Measurements from ENCODE around the gene KCNN2. TPM values are rescaled to one million over a fixed set of nuclear protein-coding genes. Genes with fewer than 3 reads are reported as not detected.

Gene KCNN2
- total and polyA plus RNA-seq, 2 donors from 2014 or later: 1.5 to 1.7 TPM

GRCh38 chr5:114412510-114413171, 50.8 kb downstream of the KCNN2 start:
- Histone ChIP-seq H3K27ac (ENCODE audit: low read depth in 2 of 2, low read length in 2 of 2) (no peak overlapping the region), H3K9ac (ENCODE audit: low read length in 3 of 3) (no peak overlapping the region), H3K36me3 (ENCODE audit: control insufficient read depth in 2 of 3, insufficient read depth in 3 of 3, low read length in 3 of 3) (no peaks in the 10 kb centered on the region), H3K27me3 (ENCODE audit: control insufficient read depth, insufficient read depth, low read length) (no peaks in the 10 kb centered on the region), H3K4me1 (ENCODE audit: control insufficient read depth in 2 of 3, insufficient read depth in 2 of 3, low read depth in 1 of 3, low read length in 3 of 3) (no peaks in the 10 kb centered on the region), H3K4me3 (ENCODE audit: low read length in 3 of 3) (no peak overlapping the region), H3K9me3 (ENCODE audit: control insufficient read depth in 2 of 3, insufficient read depth in 1 of 3, low read length in 3 of 3) (no peaks in the 10 kb centered on the region)
- DNase-seq: no peak
- intact Hi-C loops (cut with DNase I): no loop called here
- FAIRE-seq: no peak
- no peak for TF ChIP-seq CTCF (IDR thresholded peaks at IDR 0.05; ENCODE audit: borderline replicate concordance, extremely low read depth, insufficient read depth)

GRCh38 chr5:114415760-114416159, 53.9 kb downstream of the KCNN2 start:
- Histone ChIP-seq H3K9ac (ENCODE audit: low read length in 3 of 3) (no peak overlapping the region), H3K27ac (ENCODE audit: low read depth in 2 of 2, low read length in 2 of 2) (no peak overlapping the region), H3K9me3 (ENCODE audit: control insufficient read depth in 2 of 3, insufficient read depth in 1 of 3, low read length in 3 of 3) (no peaks in the 10 kb centered on the region), H3K36me3 (ENCODE audit: control insufficient read depth in 2 of 3, insufficient read depth in 3 of 3, low read length in 3 of 3) (no peaks in the 10 kb centered on the region), H3K27me3 (ENCODE audit: control insufficient read depth, insufficient read depth, low read length) (no peaks in the 10 kb centered on the region), H3K4me3 (ENCODE audit: low read length in 3 of 3) (no peak overlapping the region), H3K4me1 (ENCODE audit: control insufficient read depth in 2 of 3, insufficient read depth in 2 of 3, low read depth in 1 of 3, low read length in 3 of 3) (no peaks in the 10 kb centered on the region)
- DNase-seq (no peak), FAIRE-seq (no peak)
- intact Hi-C loops (cut with DNase I): no loop called here
- TF ChIP-seq CTCF (IDR thresholded peaks at IDR 0.05; ENCODE audit: borderline replicate concordance, extremely low read depth, insufficient read depth): no peak

GRCh38 chr5:114416254-114416653, 54.4 kb downstream of the KCNN2 start:
- no peak overlapping the region for H3K4me3 ChIP-seq (ENCODE audit: low read length in 3 of 3)
- H3K4me1 ChIP-seq (ENCODE audit: control insufficient read depth in 2 of 3, insufficient read depth in 2 of 3, low read depth in 1 of 3, low read length in 3 of 3): no peaks in the 10 kb centered on the region
- DNase-seq (no peak), FAIRE-seq (no peak)
- no peaks in the 10 kb centered on the region for H3K9me3 ChIP-seq (ENCODE audit: control insufficient read depth in 2 of 3, insufficient read depth in 1 of 3, low read length in 3 of 3)
- H3K27ac ChIP-seq (ENCODE audit: low read depth in 2 of 2, low read length in 2 of 2): no peak overlapping the region
- H3K27me3 ChIP-seq (ENCODE audit: control insufficient read depth, insufficient read depth, low read length): no peaks in the 10 kb centered on the region
- TF ChIP-seq CTCF (IDR thresholded peaks at IDR 0.05; ENCODE audit: borderline replicate concordance, extremely low read depth, insufficient read depth): no peak
- H3K36me3 ChIP-seq (ENCODE audit: control insufficient read depth in 2 of 3, insufficient read depth in 3 of 3, low read length in 3 of 3): no peaks in the 10 kb centered on the region
- no peak overlapping the region for H3K9ac ChIP-seq (ENCODE audit: low read length in 3 of 3)
- intact Hi-C loops (cut with DNase I): no loop called here

- no peak for TF ChIP-seq CTCF (IDR thresholded peaks at IDR 0.05; ENCODE audit: borderline replicate concordance, extremely low read depth, insufficient read depth)
- Histone ChIP-seq H3K27me3 (ENCODE audit: control insufficient read depth, insufficient read depth, low read length) (no peaks in the 10 kb centered on the region), H3K27ac (ENCODE audit: low read depth in 2 of 2, low read length in 2 of 2) (no peak overlapping the region), H3K4me3 (ENCODE audit: low read length in 3 of 3) (no peak overlapping the region), H3K9me3 (ENCODE audit: control insufficient read depth in 2 of 3, insufficient read depth in 1 of 3, low read length in 3 of 3) (no peaks in the 10 kb centered on the region), H3K9ac (ENCODE audit: low read length in 3 of 3) (no peak overlapping the region), H3K36me3 (ENCODE audit: control insufficient read depth in 2 of 3, insufficient read depth in 3 of 3, low read length in 3 of 3) (no peaks in the 10 kb centered on the region), H3K4me1 (ENCODE audit: control insufficient read depth in 2 of 3, insufficient read depth in 2 of 3, low read depth in 1 of 3, low read length in 3 of 3) (no peaks in the 10 kb centered on the region)
- FAIRE-seq (no peak), DNase-seq (no peak)
- intact Hi-C loops (cut with DNase I): no loop called here
Observed at GRCh38 chr5:114417519-114417918, 55.6 kb downstream of the KCNN2 start.
